HG02973 (cell line): Measurements from ENCODE around the gene ACOXL.

ENCODE experiments used
- ATAC-seq: cut with Tn5 transposase; IDR thresholded peaks from one replicate; pipeline ENCODE4 v1.9.1; 2021; ENCODE audit warnings: moderate library complexity; ENCODE audit not compliant: unreplicated experiment

ACOXL gene

GRCh38 chr2:110872521-110872920 lies 140.1 kb downstream of the ACOXL start:
- no peak for ATAC-seq

GRCh38 chr2:110873056-110873502 lies 140.7 kb downstream of the ACOXL start:
- ATAC-seq = no peak

GRCh38 chr2:110873597-110874452 lies 141.5 kb downstream of the ACOXL start:
- no peak for ATAC-seq

GRCh38 chr2:110874453-110875383 lies 142.3 kb downstream of the ACOXL start:
- no peak for ATAC-seq

GRCh38 chr2:110875384-110875725 lies 143.0 kb downstream of the ACOXL start:
- no peak for ATAC-seq

- ATAC-seq = no peak
Observed at GRCh38 chr2:110876167-110876999, 144.0 kb downstream of the ACOXL start.

GRCh38 chr2:110877031-110877827 lies 144.9 kb downstream of the ACOXL start:
- ATAC-seq = no peak

GRCh38 chr2:110878150-110878549 lies 145.8 kb downstream of the ACOXL start:
- no peak for ATAC-seq

- no peak for ATAC-seq
Observed at GRCh38 chr2:110881908-110882307, 149.5 kb downstream of the ACOXL start.

GRCh38 chr2:110883406-110883805 lies 151.0 kb downstream of the ACOXL start:
- ATAC-seq = no peak

- no peak for ATAC-seq
Observed at GRCh38 chr2:110885256-110885655, 152.9 kb downstream of the ACOXL start.

- no peak for ATAC-seq
Observed at GRCh38 chr2:110886826-110887573, 154.6 kb downstream of the ACOXL start.

GRCh38 chr2:110888411-110888810 lies 156.0 kb downstream of the ACOXL start:
- ATAC-seq = no peak

GRCh38 chr2:110891626-110892025 lies 159.3 kb downstream of the ACOXL start:
- no peak for ATAC-seq

GRCh38 chr2:110896226-110896625 lies 163.9 kb downstream of the ACOXL start:
- ATAC-seq = no peak

GRCh38 chr2:110897966-110898365 lies 165.6 kb downstream of the ACOXL start:
- no peak for ATAC-seq

GRCh38 chr2:110900191-110900590 lies 167.8 kb downstream of the ACOXL start:
- no peak for ATAC-seq

- ATAC-seq = no peak
Observed at GRCh38 chr2:110903548-110903947, 171.2 kb downstream of the ACOXL start.

GRCh38 chr2:110904116-110904778 lies 171.9 kb downstream of the ACOXL start:
- no peak for ATAC-seq
